ENCODE data around the gene ICAM4. TPM values are rescaled to one million over a fixed set of nuclear protein-coding genes. Genes with fewer than 3 reads are reported as not detected.

Gene ICAM4
- total and polyA plus RNA-seq, 2 of the 13 experiments (the other 11 are each of a cell fraction or from before 2014, with no cell fraction given) = 2.9 to 4.0 TPM

GRCh38 chr19:10238172-10238783 lies 48.5 kb upstream of the ICAM4 start (continued):
- TF ChIP-seq TCF12 (IDR thresholded peaks at IDR 0.05) = no peak
- TF ChIP-seq TCF12 (CRISPR knock-in tag; IDR thresholded peaks at IDR 0.05) = no peak
- 0 out of 2 replicates have a peak, but pooled peaks have one; percentile 40 for TF ChIP-seq ZNF333 (CRISPR knock-in tag; IDR thresholded peaks at IDR 0.05; ENCODE audit: borderline replicate concordance)
- no peak for TF ChIP-seq MBNL3 (CRISPR knock-in tag; conservative IDR thresholded peaks at IDR 0.05)
- TF ChIP-seq CSRNP1 (CRISPR knock-in tag; IDR thresholded peaks at IDR 0.05) = no peak
- no peak for TF ChIP-seq NONO (IDR thresholded peaks at IDR 0.05)
- peak; percentile 79 for TF ChIP-seq NONO (CRISPR knock-in tag; conservative IDR thresholded peaks at IDR 0.05)
- TF ChIP-seq SAFB2 (CRISPR knock-in tag; IDR thresholded peaks at IDR 0.05; ENCODE audit: borderline replicate concordance, low read depth) = no peak
- TF ChIP-seq IRF2 (CRISPR knock-in tag; IDR thresholded peaks at IDR 0.05) = peak; percentile 47
- TF ChIP-seq ZNF709 (CRISPR knock-in tag; IDR thresholded peaks at IDR 0.05) = no peak
- peak; percentile 43; the same call in 1 of the 2 replicates for TF ChIP-seq ZKSCAN8 (CRISPR knock-in tag; IDR thresholded peaks at IDR 0.05; ENCODE audit: borderline replicate concordance)
- TF ChIP-seq ZNF644 (CRISPR knock-in tag; IDR thresholded peaks at IDR 0.05; ENCODE audit: low read depth) = peak; percentile 43; the same call in 1 of the 2 replicates
- no peak for TF ChIP-seq ZBTB3 (CRISPR knock-in tag; IDR thresholded peaks at IDR 0.05; ENCODE audit: borderline replicate concordance, low read depth)
- TF ChIP-seq HMG20A (CRISPR knock-in tag; IDR thresholded peaks at IDR 0.05; ENCODE audit: borderline replicate concordance) = peak; percentile 77; the same call in 1 of the 2 replicates
- TF ChIP-seq NFKB2 (CRISPR knock-in tag; IDR thresholded peaks at IDR 0.05; ENCODE audit: borderline replicate concordance) = no peak
- no peak for TF ChIP-seq ONECUT2 (CRISPR knock-in tag; IDR thresholded peaks at IDR 0.05)
- TF ChIP-seq ZNF280D (CRISPR knock-in tag; IDR thresholded peaks at IDR 0.05) = no peak; the same call in 1 of the 2 replicates
- no peak for TF ChIP-seq HMGA1 (CRISPR knock-in tag; conservative IDR thresholded peaks at IDR 0.05)
- TF ChIP-seq ELF3 (CRISPR knock-in tag; IDR thresholded peaks at IDR 0.05) = 0 out of 2 replicates have a peak, but pooled peaks have one; percentile 40
- no peak for TF ChIP-seq HOXA9 (CRISPR knock-in tag; IDR thresholded peaks at IDR 0.05; ENCODE audit: borderline replicate concordance)
- no peak for TF ChIP-seq ZNF432 (CRISPR knock-in tag; IDR thresholded peaks at IDR 0.05; ENCODE audit: borderline replicate concordance)
- TF ChIP-seq MED13 (CRISPR knock-in tag; IDR thresholded peaks at IDR 0.05) = no peak
- no peak for TF ChIP-seq PHF20 (CRISPR knock-in tag; IDR thresholded peaks at IDR 0.05)
- TF ChIP-seq KAT7 (CRISPR knock-in tag; IDR thresholded peaks at IDR 0.05; ENCODE audit: borderline replicate concordance) = no peak
- no peak for TF ChIP-seq GABPA (IDR thresholded peaks at IDR 0.05; ENCODE audit: low read depth, low read length)
- TF ChIP-seq GABPA (CRISPR knock-in tag; IDR thresholded peaks at IDR 0.05; ENCODE audit: low read depth) = no peak
- TF ChIP-seq ETV6 (CRISPR knock-in tag; conservative IDR thresholded peaks at IDR 0.05) = no peak
- peak; percentile 63; the same call in 1 of the 2 replicates for TF ChIP-seq MIER3 (CRISPR knock-in tag; IDR thresholded peaks at IDR 0.05; ENCODE audit: borderline replicate concordance)
- TF ChIP-seq ZNF224 (CRISPR knock-in tag; IDR thresholded peaks at IDR 0.05) = no peak
- peak; percentile 72 for TF ChIP-seq SALL1 (CRISPR knock-in tag; IDR thresholded peaks at IDR 0.05)
